ENCODE results near the gene HMGXB4.
"Not testable (repeated sequence)": the region's sequence is repeated elsewhere in the genome, so short reads cannot be mapped to it uniquely, and the experiment has no call there.

The HMGXB4 gene, protein sequence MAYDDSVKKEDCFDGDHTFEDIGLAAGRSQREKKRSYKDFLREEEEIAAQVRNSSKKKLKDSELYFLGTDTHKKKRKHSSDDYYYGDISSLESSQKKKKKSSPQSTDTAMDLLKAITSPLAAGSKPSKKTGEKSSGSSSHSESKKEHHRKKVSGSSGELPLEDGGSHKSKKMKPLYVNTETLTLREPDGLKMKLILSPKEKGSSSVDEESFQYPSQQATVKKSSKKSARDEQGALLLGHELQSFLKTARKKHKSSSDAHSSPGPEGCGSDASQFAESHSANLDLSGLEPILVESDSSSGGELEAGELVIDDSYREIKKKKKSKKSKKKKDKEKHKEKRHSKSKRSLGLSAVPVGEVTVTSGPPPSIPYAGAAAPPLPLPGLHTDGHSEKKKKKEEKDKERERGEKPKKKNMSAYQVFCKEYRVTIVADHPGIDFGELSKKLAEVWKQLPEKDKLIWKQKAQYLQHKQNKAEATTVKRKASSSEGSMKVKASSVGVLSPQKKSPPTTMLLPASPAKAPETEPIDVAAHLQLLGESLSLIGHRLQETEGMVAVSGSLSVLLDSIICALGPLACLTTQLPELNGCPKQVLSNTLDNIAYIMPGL

DNA sequence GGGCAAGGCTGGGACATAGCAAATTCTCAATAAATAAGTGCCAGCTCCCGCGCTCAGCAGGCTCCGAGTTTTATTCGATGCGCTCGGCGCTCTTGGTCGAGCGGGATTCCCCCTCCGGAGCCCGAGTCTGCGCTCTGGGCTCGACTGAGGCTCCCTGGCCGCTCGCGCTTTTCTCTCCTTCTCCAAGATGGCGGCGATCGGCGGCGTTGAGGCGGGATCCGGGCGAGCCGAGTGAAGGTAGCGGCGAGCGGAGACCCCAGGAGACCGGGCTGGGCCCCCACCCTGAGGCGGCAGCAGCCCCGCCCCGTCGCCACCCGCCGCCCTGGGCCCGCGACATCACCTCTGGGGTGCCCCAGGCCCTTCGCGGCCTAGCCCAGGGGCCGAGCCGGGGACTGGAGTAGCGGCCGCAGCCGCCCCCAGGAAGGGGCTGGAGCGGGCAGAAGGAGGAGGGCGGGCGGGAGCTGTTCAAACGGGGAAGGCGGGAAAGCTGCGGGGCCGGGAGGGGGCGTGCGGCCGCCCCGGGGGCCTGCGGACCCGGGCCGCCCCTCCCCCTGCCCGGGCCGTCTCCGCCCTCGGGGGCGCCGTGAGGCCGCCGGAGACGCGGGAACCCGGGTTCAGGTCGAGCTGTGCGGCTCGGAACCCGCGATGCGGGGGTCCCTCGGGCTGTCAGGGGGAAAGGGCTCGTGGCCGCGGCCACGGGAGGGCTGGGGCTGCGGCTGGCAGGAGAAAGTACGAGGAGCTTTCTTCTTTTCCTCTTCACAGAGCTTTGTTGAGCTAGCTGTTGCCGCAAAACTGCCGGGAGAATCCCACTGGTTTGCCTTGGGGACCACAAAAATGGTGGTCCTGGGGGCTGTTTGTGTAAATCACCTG is at the start of gene HMGXB4:
TSS of gene HMGXB4 (plus strand) at position 173 of the 870 bp plus-strand sequence. CDS start 4,898 bp downstream, outside the sequence.
- DNase-seq = peak; percentile 59 to 86

DNA sequence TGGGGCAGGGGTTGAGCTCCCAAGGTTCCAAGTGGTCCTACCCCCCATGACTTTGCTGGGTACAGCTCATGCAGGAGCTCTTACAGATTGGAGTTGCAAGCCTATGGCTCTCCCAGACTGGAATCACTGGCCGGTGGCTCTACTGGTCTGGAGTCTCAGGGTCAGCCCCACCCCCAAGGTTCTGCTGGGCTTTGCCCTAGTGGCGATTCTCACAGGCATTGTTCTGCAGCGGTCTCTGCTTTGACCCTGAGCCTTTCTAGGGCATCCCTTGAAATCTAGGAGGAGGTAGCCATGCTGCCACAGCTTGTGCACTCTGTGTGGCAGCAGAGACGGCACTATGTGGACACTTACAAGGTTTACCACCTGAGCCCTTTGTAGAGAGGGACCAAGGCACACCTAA is 49.3 kb upstream of the HMGXB4 start:
- no peak for DNase-seq

DNA sequence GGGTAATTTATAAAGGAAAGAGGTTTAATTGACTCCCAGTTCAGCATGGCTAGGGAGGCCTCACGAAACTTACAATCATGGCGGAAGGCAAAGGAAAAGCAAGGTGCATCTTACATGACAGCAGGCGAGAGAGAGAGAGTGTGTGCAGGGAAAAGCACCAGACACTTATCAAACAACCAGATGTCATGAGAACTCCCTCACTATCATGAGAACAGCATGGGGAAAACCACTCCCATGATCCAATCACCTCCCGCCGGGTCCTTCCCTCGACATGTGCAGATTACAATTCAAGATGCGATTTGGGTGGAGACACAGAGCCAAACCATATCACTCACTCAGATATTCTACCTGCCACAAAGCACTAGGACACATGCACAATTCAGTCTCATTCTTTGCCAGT is 48.1 kb upstream of the HMGXB4 start:
- DNase-seq = no peak

DNA sequence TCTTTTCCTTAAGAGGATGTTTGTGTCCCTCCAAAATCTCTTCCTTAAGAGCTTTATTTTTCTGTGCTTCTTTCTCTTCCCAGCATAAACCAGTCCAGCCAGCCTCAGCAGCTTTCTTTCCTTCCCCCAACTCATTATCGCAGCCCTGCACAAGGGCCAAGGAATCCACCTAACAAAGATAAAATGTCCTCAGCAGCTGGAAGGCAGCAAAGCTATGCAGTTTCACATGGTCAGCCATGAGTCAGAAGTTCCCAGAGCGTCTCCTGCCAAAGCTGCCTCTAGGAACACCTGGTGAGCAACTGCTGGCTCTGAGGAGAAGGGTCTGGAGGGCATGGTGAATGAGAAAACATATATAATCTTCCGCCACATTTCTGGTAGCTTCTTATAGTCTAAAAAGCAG is 45.3 kb upstream of the HMGXB4 start:
- no peak for DNase-seq

DNA sequence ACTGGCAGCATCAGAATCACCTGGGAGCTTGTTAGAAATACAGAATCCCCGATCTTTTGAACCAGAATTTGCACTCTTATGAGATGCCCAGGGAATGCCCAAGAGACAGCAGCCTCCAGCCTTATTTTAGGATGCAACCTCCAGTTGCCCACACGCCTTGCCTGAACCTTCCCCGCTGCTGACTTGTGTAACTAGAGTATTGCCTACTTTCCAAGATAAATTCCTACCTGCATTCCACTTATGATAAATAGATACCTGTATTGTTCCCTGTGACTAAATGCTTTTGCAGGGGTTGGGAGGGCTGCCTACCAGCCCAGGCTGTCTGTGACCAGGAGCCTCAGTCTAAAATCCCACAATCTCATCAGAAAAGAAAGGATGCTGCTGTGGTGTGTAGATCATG is 44.3 kb upstream of the HMGXB4 start:
- no peak for DNase-seq

DNA sequence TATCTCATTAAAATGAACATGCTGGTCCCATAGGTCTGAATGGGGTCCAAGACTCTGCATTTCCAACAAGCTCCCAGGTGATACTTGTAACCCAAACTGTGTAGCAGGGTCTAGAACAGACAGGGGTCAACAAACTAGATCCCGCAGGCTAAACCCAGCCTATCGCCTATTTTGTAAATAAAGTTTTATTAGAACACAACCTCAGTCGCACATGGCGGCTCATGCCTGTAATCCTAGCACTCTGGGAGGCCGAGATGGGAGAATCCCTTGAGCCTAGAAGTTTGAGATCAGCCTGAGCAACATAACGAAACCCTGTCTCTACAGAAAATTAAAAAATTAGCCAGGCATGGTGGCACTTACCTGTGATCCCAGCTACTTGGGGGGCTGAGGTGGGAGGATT is 42.3 kb upstream of the HMGXB4 start:
- DNase-seq = no peak

DNA sequence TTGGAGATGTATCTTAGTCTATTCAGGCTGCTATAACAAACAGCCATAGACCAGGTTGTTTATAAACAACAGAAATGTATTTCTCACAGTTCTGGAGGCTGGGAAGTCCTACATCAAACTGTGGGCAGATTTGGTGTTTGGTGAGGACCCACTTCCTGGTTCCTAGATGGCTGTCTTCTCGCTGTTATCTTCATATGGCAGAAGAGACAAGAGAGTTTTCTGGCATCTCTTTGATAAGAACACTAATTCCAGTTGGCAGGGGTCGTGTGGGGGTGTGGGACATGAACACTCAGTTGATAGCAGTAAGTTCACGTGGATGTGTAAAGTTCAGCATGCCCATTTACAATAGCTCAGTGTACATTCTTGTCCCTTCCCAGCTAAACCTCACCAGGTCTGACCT is 41.3 kb upstream of the HMGXB4 start:
- no peak for DNase-seq

DNA sequence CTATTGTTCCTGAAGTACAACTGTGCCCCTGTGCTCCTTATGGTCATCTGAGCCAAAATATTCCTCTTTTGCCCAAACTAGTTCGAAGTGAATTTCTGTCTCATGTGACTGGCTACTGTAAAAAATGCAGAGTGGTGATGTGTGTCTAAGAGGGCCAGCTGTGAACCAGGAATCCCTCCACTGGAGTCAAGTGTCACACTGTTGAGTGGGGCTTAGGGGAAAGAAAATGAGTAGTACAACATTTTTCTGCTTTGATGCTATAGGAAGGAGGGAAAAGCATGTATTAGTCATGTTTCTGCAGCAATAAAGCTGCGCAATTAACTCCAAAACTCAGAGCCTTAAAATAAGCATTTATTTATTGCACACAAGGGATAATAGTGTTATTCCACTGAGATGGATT is 39.8 kb upstream of the HMGXB4 start:
- DNase-seq = no peak

DNA sequence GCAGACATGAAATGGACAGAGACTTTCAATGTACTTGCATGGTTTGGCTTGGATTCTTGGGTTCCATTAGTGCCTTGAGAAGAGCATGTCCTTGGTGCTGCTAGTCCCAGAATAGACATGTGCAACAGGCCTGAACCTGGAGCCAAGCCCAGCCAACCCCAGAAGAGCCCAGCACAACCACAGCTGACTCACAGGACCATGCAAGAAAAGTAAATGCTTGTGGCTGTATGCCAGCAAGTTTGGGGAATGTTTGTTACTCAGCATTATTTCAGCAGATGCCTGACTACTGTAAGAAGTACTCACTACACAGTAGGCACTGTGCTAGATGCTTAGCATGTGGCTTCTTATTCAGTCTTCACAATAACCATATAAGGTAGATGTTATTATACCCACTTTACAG is 39.2 kb upstream of the HMGXB4 start:
- no peak for DNase-seq

DNA sequence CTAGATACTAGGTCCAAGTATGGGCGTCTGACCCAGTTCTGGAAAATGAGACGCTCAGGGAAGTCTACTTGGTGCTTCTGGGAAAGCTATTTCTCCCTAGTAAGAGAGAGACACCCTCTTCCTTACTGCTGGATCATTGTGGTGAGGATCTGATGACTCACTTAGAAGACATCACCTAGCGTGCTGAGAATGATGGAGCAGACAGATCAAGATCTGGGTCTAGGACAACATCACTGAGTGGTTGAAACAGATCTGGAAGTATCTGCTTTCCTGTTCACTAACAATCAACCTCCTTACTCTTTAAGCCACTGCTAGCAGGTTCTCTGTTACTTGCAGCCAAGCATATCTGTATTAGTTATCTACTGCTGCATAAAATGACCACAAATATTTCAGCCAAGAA is 38.3 kb upstream of the HMGXB4 start:
- DNase-seq = no peak

DNA sequence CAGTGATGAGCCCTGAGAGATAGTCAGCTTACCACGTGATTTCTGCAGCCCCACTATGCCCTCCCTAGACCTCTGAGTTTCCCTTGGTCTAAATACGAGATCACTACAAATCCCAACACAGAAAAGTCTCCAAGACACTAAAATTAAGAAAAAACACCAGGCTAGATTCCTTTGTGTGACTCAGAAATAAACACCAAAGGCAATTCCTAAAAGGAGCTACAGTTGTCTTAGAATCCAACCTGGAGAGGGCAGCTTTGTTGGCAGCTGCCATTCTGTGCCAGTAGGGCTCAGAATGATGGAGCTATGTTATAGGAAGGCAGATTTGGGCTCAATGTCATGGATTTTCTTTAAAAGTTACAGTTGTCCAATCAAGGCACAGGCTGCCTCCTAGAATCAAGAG is 37.1 kb upstream of the HMGXB4 start:
- no peak for DNase-seq

DNA sequence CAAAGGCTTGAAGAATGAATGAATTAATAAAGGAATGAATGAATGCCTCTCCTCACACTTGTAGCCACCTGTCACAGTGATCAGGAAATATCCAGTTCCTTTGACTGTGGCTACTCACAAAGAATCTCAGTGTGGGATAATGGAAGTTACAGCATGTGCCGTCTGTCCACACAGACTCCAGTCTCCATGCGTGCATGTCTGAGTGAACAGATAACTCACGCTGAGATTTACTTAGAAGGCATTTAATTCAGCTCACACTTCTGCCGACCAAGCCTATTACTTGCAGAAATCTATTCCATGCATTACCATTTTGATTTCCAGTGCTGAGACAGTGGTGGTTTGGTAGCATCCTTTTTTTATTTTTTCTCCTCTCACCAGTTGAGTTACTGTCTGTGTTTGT is 32.3 kb upstream of the HMGXB4 start:
- DNase-seq = no peak

DNA sequence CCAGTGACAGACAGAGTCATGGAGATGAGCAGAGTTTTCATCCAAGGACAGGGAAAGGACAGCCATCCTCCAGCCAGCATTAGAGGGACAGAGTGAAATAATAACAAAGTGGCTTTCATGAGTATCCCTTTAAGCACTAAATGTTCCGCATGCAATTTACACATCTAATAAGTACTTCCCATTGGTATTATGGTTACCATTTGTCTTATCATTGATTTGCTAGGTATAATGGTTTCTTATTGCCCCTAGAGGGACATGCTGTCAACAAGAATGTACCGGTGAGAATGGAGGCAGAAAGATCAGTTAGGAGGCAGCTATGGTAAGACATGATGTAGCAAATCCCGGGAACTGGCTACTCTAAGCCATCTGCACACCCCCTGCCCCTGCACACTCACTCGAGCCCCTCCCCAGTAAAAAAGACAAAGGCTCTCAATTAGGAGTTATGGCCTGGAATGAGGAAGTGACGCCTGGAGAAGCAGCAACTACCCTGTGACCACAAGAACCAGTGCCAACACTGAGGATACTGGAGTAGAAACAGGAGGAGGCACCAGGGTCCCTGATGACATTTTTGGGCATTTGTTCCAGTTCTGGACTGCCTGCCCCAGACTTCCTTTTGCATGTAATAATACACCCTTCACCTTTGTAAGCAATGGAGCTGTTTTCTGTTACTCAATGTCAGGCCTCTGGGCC is 30.2 kb upstream of the HMGXB4 start:
- no peak for DNase-seq

DNA sequence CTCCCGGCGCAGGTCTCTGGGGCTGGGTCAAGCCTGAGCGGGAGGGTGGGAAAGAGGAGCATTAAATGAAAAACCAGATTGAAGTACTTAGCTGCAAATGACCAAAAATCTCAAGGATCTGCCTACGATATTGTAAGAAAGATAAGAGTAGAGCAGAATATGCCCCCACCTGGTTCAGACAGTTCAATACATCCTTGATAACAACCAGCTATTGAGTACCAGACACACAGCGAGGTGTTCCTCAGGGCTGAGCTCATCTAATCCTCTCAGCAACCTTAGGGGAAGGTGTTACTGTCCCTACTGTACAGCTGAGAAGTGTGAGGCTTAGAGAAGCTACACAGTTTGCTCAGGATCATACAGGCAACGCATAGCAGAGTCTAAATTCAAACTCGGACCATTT is 27.4 kb upstream of the HMGXB4 start:
- DNase-seq = no peak

DNA sequence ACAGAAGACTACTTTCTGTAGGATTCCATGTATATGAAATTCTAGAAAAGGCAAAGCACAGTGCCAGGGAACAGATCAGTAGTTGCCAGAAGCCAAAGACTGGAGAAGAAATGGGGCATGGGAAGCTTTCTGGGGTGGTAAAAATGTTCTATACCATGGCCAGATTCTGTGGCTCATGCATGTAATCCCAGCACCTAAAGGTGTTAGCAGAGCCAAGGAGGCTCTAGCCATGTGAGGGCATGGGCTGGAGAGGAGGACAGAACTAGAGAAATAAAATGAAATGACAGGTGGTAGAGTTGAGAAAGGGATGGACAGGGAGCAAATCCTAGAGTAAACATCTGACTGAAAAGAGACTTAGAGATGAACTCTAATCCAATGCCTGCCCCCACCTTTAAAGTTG is 26.9 kb upstream of the HMGXB4 start:
- no peak for DNase-seq

DNA sequence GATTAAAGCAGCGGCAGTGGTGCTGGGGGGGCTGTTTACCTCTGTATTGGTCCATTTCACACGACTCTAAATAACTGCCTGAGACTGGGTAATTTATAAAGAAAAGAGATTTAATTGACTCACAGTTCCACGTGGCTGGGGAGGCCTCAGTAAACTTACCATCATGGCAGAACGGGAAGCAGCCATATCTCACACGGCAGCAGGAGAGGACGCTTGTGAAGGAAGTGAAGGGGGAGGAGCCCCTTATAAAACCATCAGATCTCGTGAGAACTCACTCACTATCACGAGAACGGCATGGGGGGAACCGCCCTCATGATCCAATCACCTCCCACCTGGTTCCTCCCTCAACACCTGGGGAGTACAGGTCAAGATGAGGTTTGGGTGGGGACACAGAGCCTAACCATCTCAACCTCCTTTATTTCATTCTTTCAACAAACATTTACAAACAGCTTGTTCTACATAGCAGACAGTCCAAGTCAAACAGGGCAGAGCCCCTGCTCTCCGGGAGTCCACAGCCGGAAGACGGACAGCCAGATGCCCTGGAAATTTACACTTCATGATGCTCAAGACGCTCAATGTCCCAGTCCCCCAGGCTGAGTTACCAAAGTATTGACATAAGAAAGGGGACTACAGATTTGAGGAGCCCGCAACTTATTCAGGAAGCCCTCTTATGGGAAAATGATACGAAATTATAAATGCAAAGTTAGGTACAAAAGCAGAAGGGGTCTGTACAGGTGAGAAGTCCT is 26.3 kb upstream of the HMGXB4 start:
- DNase-seq = peak; percentile 52 to 65

DNA sequence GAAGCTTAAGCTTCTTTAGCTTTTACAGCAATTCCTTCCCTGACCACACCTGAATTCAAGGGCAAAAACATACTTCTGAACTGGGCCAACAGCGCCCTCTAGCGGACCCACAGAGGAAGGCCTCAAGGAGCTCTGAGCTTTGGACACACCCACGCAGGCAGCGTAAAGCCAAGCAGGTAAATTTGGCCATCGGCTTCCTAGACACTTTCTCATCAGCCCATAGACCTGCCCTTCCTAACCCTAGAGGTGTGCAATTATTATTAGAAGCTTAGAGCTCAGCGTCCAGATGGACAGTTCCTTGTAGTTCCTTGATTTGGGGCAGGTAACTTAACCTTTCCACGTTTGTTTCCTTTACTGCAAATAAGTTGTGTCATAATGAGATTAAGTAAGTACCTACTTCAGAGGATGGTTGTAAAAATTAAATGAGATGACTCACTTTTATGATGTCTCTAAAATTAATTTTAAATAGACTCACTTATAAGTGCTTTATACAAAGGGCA is 25.7 kb upstream of the HMGXB4 start:
- DNase-seq = peak; percentile 36 to 69

DNA sequence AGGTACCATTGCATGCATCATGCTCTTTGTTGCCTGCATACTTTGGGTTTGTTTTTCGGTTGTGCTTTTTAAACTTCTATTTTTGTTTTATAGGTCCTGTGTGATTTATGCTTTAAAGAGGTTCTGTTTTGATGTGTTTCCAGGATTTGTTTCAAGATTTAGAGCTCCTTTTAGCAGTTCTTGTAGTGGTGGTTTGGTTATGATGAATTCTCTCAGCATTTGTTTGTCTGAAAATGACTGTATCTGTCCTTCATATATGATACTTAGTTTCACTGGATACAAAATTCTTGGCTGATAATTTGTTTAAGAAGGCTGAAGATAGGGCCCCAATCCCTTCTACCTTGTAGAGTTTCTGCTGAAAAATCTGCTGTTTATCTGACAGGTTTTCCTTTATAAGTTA is 18.5 kb upstream of the HMGXB4 start:
- not testable (repeated sequence) for DNase-seq

DNA sequence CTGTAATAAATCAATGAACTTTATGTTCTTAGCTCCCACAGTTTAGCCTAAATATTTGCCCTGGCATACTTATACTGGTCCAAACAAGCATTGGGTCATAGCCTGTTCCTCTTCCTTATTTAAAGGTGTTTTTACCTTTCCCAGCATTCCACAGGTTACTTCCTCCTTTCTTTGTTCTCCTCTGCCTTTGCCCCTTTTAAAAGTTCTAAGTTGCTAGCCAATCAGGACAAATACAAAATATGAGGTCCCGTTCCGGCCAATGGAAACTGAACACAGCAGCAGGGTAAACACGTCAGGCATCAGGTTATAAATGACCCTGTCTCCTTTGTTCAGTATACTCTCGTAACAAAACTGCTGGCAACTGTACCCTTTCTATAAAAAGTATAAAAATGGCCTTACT is 12.8 kb upstream of the HMGXB4 start:
- not testable (repeated sequence) for DNase-seq

DNA sequence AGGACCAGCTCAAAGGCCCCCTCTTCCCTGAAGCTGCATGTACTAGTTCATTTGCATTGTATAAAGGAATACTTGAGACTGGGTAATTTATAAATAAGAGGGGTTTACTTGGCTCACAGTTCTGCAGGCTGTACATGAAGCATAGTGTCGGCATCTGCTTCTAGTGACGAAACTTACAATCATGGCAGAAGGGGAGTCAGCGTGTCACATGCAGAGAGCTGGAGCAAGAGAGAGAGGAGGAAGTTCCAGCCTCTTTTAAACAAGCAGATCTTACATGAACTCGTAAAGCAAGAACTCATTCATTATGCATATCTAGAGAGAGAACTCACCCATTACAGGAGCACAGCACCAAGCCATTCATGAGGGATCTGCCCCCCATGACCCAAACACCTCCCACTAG is 7.1 kb upstream of the HMGXB4 start:
- no peak for DNase-seq

DNA sequence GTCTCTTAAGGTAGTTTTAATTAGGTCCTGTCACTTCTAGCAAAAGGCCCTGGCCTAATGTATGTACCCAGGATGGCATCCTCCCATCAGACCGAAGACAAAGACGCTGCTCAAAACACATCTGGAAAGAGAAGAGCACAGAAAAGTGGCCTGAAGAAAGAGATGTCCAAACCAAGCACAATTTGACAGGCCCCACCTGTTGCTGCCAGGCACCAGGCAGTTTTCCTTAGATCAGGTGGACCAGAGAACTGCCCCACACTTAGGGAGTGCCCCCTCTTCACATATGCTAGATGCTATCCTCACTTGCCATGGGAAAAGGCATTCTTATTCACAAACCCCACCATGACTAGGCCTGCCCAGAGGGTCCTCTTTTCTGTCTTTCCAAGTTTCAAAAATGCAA is 3.3 kb upstream of the HMGXB4 start:
- DNase-seq = no peak

DNA sequence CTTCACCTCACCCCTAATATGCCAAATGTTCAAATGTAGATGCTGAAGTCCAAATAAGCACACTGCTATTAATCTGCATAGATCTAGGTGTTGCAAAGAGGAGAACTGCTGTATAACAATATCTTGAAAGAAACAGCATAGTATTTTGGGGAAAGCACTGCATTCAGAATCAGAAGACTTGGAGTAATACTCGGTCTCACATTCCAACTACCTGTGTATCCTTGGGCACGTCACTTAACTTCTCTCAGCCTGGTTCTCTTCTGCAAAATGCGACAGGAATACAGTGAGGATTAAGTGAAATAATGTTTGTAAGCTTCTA is 332 bp upstream of the HMGXB4 start:
- no peak for DNase-seq

All from NCI-H446 (cell line).